GM12892 (cell line): ENCODE results near the gene ANXA5.

ENCODE experiments used
- POLR2A ChIP-seq: IDR thresholded peaks from 2 replicates; pipeline ENCODE4 v1.6.1; 2011; ENCODE audit warnings: low read depth, low read length, control low read depth
- POLR2AphosphoS5 ChIP-seq: IDR thresholded peaks from 2 replicates; pipeline ENCODE4 v1.6.1; 2011; ENCODE audit warnings: low read depth, low read length, control low read depth
- TAF1 ChIP-seq: IDR thresholded peaks from 2 replicates; pipeline ENCODE4 v1.6.1; 2011; ENCODE audit warnings: low read depth, mild to moderate bottlenecking, control low read depth, low read length, borderline replicate concordance

DNA sequence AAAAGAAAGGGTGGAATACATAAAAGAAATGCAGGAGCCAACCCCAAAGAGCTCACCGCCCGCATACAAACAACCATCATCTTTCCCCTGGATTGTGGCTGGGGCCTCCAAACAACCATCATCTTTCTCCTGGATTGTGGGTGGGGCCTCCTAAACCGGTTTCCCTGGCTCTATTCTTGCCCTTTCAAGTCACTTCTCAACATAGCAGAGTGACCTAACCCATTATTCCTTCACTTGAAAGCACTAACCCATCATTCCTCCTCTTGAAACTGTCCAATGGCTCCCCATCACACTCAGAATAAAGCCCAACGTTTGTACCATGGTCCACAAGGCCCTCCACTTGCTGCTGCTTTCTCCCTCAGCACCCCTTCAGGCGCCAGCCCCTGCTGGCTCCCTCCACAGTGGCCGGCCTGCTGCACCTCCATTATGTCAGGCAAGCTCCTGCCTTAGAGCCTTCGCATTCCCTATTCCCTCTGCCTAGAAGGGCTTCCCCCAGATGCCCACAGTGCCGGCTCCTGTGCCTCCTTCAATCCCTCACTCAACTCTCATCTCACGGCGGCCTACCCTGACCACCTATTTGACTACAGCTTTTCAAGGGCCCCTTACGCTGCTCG is 44.1 kb upstream of the ANXA5 start:
- TF ChIP-seq POLR2A (no peak), POLR2AphosphoS5 (no peak), TAF1 (no peak)
